AG09319 (cell line): ENCODE measurements around the gene STAT1.
A peak's percentile ranks its signal among the peaks of the same experiment; 100 is the strongest.

Experiments
- DNase-seq: peaks from one replicate; pipeline ENCODE4 v3.0.0-alpha.2; 2010; ENCODE audit warnings: low read depth; ENCODE audit errors: extremely low read depth
- TF ChIP-seq, protein P1 (sequence below): IDR thresholded peaks from 2 replicates; pipeline ENCODE4 v1.5.1; 2011; ENCODE audit warnings: low read depth, mild to moderate bottlenecking, inconsistent platforms, low read length, moderate library complexity

Gene STAT1

DNA sequence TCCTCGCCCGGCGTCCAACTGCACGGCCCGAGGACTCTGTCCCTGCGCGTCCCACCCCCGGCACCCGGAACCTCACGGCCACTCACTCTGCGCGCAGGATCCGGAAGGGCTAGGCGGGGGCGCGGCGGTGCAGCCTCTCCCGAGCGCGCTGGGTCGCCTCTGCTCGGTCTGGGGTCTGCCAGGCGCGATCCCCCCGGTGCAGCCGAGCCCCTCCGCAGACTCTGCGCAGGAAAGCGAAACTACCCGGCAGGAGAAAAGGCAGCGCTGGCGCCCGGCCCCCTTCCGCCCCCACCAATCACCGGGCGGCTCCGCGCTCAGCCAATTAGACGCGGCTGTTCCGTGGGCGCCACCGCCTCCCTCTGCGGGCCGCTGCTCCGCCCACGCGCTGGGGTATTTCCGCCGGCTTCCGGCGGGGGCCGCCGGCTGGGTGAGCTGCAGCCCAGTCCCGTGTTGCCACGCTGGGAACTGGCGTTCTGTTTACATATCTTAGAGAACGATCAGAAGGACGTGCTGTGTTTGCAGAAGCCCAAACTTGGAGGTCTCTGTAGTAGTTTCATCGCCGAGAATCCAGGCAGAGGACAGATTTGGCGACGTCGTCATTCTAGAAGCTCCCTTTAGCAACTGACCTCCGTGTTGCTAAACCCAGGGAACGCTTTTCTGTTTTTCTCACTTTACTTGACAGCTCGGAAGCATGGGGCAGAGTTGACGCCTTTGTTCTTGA, at the start of gene STAT1:
Gene STAT1, minus strand, starts transcription at position 240 of the 721 bp plus-strand sequence. CDS start 4,168 bp downstream, outside the sequence.
- peak; percentile 81 for DNase-seq
- TF ChIP-seq, protein P1, sequence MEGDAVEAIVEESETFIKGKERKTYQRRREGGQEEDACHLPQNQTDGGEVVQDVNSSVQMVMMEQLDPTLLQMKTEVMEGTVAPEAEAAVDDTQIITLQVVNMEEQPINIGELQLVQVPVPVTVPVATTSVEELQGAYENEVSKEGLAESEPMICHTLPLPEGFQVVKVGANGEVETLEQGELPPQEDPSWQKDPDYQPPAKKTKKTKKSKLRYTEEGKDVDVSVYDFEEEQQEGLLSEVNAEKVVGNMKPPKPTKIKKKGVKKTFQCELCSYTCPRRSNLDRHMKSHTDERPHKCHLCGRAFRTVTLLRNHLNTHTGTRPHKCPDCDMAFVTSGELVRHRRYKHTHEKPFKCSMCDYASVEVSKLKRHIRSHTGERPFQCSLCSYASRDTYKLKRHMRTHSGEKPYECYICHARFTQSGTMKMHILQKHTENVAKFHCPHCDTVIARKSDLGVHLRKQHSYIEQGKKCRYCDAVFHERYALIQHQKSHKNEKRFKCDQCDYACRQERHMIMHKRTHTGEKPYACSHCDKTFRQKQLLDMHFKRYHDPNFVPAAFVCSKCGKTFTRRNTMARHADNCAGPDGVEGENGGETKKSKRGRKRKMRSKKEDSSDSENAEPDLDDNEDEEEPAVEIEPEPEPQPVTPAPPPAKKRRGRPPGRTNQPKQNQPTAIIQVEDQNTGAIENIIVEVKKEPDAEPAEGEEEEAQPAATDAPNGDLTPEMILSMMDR = no peak; the same call in 1 of the 2 replicates

GRCh38 chr2:191063584-191063983, 49.6 kb upstream of the STAT1 start:
- TF ChIP-seq, protein P1 = no peak
- DNase-seq = no peak

GRCh38 chr2:191061381-191061980, 47.5 kb upstream of the STAT1 start:
- TF ChIP-seq, protein P1 = no peak
- no peak for DNase-seq

DNA sequence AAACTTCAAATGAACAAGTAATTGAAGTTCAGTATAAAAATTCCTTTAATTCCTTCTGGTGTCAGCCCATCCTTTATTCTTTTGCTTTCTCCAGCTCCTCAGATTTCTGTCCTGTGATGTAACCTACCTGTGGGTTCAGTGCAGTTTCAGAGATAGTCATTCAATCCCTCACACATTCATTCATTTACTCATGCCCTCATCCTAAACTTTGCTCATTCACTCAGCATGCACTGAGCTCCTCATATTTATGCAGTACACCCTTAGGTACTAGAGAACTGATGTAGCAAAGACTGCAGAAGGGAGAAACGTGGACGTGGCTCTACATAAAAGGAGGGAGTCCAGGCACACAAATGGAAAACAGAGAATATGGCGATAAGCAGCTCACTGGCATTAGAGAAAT, 45.3 kb upstream of the STAT1 start:
- no peak for DNase-seq

DNA sequence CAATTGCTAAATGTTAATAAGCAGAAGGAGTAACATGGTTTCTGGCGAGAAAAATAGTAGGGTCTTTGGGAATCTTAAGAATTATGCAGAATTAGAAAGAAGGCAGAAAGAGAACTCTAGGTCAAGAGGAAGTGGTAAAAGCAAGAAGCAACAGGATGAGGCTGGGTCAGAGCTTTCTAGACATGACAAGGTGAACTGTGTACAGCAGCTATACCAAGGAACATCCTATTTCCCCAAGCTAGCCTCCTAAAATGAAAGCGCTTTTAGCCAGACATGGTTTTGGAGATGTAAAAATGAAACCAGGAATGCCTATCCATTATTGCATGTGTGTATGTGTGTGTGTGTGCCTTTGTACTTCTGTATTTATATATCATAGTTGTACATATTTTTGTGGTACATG, 42.3 kb upstream of the STAT1 start:
- no peak for DNase-seq
- TF ChIP-seq, protein P1 = no peak

More for the DNA sequence above, 45.3 kb upstream of the STAT1 start:
- TF ChIP-seq, protein P1 = no peak

- TF ChIP-seq, protein P1 = no peak
- DNase-seq = no peak
Measured at GRCh38 chr2:191053256-191053655, 39.3 kb upstream of the STAT1 start.

DNA sequence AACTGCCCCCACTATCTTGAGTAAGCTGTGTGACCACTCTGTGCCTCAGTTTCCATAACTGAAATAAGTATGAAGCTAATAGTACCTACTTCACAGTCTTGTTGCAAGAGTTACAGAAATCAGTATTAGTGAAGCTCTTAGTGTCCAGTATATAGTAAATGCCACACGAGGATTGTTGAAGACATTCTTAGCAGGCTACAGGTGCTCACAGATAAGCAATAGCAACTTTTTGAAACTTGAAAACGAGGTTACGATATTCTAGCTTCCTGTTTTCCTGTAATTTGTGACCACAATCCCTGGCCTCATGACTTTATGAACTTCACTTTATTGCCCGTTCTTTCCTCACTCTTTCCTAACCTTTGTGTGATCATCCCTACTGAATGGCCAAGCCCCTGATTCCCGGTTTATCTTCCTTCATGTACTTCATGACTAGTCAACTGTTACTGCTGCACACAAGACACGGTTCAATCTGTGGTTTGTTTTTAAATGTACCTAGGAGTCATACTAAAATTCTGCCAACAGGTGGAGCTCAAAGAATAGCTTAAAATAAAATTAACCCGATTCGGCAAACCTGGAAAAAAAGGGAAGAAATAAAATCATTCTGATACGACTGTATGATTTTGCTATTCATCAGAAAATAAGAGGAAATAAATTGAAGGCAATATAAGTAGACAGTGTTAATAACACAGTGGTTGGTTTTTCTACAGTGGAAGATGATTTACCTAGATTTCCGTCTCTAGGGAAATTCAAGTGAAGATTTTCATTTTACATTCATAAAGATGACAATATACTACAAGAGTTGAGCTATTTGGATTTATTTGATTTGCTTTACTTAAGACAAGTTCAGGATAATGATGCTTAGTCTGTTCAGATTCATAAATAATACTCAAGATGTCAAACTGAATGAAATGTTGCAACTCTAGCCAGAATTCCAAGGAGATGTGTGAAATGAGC, 38.1 kb upstream of the STAT1 start:
- DNase-seq = no peak
- TF ChIP-seq, protein P1 = peak; percentile 56
